ENCODE results near the gene TCAP.
"Not testable (repeated sequence)": the region's sequence is repeated elsewhere in the genome, so short reads cannot be mapped to it uniquely, and the experiment has no call there.

Gene TCAP

GRCh38 chr17:39684369-39685192, 19.4 kb downstream of the TCAP start:
- no peak for DNase-seq

DNA sequence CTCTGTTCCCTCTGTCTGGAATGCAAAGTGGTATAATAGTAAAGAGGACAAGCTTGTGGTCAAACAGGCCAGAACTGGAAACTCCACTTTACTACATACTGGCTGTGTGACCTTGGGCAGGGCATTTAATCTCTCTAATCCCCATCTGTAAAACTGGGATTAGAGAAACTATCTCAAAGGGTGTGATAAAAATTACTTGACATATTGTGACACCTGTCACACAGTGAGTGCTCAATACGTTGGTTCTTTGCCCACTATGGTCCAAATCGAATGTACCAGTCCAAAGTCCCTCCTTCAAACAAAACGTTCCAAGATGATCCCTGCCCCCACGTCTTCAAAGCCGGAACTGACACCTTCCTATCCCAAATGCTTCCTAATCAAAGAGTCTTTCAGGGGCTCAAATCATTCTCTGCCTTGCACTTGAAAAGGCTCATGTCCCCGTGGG, 22.0 kb downstream of the TCAP start:
- no peak for DNase-seq

DNA sequence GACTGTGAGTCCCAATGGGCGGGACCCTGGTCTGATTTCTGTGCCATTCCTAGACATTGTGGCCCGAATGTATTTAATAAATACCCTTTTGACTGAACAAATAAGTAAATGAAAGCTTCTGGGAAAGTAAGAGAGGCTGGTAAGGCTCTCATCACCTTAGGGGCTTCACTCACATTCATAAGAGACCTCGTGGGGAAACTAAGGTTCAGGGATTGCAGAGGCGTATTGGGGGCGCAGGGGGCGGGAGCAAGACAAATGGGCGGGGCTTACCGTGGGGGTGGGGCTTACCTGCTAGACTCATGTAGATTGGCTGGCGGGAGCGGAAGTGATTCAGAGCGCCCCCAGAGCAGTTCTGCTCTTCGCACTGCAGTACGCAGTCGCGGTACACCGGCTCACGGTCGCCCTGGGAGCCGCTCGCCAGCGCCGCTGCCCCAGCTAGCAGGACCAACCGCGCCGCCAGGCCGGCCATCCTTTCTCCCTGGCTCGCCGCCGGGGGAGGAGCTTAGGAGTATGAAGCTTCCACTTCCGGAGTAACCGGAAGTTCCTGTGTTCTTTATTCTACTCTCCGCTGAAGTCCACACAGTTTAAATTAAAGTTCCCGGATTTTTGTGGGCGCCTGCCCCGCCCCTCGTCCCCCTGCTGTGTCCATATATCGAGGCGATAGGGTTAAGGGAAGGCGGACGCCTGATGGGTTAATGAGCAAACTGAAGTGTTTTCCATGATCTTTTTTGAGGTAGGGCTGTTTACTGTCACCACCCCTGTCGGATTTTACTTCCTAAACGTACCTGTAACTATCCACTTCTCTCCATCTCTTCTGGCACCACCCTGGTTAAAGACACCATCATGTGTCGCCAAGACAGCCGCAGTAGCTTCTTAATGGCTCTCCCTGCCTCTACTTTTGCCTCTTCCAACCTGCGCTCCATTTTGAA, 22.7 kb downstream of the TCAP start, which contains the start of gene PGAP3:
Gene PGAP3, minus strand, starts transcription at position 512 of the 929 bp plus-strand sequence. Its CDS starts 43 bp downstream, at position 469.
- peak; percentile 79 for DNase-seq

GRCh38 chr17:39688475-39688835, 23.3 kb downstream of the TCAP start:
- no peak for DNase-seq

- no peak for DNase-seq
Observed at GRCh38 chr17:39688945-39689344, 23.8 kb downstream of the TCAP start.

DNA sequence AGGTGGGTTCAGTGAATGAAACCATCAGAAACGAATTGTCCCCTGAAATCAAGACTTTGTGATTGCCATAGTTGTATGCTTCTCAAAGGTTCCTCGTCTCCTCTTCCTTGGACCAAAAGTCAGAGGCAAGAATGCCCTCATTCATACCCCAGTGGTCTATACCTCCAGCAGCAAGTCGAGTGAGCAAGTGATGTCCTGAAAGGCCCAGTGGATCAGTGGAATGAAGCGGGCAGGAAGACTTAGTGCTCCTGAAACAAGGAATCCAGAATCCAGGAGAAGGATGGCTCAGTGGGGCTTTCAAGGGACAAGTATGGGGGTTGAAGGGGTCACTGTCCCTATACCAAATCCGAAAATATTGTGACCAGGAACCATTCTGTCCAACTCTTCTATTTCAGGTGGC, 29.4 kb downstream of the TCAP start:
- no peak for DNase-seq

GRCh38 chr17:39695089-39695474, 29.9 kb downstream of the TCAP start:
- DNase-seq, result no peak

DNA sequence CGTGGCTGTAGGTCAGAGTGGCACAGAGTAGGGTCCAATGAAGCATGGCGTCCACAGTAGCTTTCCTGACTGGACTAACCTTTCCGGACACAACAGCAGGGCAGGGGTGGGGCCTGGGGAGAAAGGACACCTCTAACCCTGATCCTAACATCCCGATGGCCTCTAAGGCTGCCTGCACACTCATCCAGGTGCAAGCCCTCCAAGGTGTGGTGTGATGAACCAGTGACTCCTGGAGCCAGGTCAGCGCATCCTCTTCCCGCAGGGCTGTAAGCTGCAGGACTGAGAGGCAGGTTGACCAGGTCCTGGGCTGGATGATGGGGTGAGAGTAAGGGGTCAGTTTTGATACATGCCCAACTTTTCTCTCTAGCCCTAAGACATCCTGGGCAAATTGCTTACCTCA, 31.6 kb downstream of the TCAP start:
- DNase-seq, result no peak

- no peak for DNase-seq
Observed at GRCh38 chr17:39697961-39698360, 32.8 kb downstream of the TCAP start.

DNA sequence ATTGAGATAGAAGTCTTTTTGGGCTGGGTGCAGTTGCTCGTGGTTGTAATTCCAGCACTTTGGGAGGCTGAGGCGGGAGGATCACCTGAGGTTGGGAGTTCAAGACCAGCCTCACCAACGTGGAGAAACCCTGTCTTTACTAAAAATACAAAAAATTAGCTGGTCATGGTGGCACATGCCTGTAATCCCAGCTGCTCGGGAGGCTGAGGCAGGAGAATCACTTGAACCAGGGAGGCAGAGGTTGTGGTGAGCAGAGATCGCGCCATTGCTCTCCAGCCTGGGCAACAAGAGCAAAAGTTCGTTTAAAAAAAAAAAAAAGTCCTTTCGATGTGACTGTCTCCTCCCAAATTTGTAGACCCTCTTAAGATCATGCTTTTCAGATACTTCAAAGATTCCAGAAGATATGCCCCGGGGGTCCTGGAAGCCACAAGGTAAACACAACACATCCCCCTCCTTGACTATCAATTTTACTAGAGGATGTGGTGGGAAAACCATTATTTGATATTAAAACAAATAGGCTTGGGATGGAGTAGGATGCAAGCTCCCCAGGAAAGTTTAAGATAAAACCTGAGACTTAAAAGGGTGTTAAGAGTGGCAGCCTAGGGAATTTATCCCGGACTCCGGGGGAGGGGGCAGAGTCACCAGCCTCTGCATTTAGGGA, 34.1 kb downstream of the TCAP start:
- DNase-seq, result not testable (repeated sequence)

GRCh38 chr17:39699818-39700147, 34.6 kb downstream of the TCAP start, which contains the start of gene ERBB2:
Gene ERBB2, plus strand, starts transcription at chr17:39700064. Its CDS starts 175 bp downstream, at chr17:39700239.
- no peak for DNase-seq

DNA sequence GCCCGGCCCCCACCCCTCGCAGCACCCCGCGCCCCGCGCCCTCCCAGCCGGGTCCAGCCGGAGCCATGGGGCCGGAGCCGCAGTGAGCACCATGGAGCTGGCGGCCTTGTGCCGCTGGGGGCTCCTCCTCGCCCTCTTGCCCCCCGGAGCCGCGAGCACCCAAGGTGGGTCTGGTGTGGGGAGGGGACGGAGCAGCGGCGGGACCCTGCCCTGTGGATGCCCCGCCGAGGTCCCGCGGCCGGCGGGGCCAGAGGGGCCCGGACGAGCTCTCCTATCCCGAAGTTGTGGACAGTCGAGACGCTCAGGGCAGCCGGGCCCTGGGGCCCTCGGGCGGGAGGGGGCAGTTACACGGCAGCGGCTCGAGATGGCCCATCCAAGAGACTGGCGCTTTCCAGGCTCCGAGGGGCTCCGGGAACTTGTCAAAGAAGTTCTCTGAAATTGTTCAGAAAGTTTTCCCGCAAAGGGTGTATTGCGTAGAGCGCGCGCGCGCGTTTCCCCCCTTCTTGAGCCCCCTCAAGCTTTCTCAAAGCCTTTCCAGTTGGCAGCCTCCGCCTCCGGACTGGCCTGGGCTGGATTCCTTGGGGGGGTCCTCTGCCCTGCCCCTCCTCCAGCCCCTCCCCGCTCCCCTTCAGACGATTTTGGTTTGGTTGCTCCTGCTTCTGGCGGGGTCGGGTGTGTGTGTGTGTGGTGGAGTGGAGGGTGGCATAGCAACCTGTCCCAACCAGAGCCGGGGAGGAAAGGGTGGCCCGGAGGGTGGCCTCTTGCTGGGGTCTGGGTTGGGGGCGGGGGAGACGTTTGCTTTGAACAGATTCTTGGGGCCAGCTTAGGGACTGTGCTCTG, 35.2 kb downstream of the TCAP start:
- DNase-seq, result no peak

DNA sequence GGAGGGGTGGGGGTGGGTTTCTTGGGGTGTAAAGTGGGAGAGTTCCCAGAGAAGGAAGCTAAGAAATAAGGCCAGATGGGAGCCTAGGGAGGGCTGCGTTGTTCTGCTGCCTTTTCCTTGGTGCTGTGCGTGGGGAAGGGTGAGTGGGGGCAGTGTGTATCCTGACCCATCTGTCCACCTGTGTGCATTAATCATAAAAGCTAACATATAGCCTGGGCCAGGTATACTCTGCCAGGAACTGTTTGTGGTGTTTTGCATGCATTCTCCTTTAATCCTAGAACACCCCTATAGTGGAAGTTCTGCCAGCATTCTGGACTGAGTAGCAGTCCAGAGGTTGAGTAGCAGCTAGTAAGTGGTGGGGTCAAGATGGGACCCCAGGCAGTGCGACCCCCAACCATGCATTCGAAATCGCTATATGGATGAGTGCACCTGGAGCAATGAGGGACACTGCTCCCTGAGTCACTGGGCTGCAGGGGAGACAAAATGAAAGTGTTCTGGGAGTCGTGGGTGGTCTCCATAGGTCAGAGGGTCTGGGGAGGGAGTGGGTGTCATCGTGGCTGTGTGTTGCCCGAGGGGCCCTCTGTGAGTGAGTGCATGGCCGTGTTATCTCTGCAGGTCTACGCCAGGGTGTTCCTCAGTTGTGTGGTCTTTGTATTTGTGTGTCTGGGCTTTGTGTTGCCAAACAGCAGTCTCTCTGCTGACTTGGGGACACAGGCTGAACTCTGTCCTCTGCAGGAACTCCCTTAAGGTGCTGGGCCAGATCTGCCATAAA, 36.0 kb downstream of the TCAP start:
- DNase-seq, result no peak

DNA sequence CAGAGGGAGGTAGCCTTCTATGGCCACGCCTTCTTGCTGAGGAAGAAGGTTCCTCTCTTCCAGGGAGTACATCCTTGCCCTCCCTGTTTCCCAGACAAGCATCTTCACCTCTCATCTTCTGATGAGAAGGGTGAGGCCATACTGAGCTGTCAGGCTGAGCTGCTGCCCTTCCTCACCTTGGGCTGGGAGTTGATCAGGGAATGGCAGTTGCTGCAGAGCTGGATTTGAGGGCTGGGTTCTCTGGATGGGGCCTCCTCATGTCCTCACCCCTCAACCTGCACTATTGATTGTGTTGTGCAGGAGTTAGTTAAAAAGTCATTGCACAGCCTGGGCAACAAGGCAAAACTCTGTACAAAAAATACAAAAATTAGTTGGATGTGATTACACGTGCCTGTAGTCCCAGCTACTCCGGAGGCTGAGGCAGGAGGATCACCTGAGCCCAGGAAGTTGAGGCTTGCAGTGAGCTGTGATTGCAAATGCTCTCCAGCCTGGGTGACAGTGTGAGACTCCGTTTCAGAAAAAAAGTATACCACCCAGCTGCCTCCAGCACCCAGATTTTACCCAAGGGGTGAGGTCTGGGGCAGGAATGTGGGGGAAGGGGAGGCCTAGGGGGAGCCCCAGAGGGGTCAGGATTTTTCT, 36.8 kb downstream of the TCAP start:
- DNase-seq, result no peak

DNA sequence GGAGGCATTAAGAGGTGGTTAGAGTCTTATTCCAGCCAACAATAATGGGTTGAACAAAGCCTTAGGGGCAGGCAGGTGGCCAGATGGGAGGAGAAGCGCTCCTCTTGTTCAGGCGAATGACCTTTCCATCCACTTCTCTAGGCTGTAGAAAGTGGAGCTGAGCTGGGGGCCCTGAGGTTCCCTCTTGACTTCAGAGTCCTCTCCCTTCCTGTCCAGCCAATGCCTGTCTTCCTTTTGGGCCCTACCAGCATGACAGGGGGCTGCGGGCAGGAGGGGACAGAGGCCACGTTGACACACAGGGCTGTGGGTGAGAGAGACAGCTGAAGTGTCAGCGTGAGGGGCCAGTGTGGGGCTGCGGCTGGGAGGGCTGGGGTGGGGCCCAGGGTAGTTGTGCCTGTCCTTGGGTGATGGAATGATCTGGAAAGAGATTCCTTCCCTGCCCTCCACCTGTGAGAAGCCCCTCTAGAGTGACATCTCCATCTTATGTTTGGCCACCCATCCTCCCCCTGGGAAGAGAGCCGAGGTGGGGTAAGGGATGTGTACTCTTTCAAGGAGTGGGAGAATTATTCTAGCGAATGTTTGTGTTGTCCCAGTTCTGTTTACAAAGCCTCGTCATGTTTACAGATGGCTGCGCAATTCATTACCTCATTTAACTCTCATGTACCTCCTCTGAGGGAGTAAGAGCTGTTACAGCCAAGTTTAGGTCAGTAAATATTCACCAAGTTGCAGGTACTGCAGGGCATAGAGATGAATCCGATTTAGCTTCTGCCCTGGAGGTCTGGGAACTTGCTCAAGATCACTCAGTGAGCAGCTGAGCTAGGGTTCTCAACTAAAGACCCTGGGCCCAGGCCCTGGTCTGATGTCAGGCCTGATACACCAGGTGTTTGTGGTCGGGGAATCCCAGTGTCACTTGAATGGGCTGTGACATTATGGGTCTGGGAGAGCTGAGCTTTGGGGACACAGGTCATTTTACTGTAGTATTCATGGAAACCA, 38.0 kb downstream of the TCAP start:
- no peak for DNase-seq

DNA sequence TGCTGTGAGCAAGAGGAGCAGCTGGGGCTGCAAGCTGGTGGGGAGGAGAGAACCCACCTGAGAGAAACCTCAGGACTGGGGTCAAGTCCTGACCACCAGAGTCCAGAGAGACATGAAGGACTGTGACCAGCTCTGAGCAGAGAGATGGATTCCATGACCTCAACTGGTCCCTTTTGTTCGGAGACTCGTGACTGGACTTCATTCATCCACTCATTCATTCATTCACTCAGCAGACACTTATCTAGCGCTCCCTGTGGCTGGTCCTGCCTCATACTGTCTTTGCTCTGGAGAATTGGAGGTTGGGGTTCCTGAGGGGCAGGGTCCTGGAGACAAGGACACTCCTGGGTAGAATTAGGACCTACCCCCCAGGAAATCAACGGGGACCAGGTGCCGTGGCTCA, 38.8 kb downstream of the TCAP start:
- no peak for DNase-seq

DNA sequence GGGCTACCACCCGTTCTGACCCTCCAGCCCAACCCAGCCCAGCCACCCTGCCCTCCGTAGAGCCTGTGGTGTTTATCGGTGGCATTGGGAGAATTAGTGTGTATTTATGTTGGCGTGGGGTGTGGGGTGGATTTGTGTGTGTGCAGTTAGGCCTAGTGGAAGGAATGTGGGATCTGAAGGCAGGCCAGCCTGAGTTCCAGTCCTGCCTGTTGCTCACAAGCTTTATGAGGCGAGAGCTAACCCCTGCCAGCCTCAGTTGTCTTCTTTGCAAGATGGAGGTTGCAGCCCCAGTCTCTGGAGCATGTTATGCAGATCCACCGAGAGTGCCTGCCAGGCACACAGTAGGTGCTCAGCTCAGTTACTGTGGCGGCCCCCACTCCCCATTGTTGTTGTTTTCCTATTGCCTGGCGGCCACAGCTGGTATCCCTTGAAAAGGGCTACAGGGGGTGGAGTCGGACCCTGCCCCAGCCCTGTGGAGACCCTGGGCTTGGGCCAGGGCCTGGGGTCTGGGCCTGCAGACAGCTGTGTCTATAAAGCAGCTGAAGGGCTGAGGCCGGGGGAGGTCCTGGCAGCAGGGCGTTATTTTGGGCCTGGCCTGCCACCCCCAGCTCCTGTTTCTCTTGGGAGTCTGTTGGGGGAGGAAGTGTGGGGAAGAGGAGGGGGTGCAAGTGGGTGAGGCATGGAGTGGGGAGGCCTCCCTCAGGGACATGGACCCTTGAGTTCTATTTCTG, 39.8 kb downstream of the TCAP start:
- no peak for DNase-seq

DNA sequence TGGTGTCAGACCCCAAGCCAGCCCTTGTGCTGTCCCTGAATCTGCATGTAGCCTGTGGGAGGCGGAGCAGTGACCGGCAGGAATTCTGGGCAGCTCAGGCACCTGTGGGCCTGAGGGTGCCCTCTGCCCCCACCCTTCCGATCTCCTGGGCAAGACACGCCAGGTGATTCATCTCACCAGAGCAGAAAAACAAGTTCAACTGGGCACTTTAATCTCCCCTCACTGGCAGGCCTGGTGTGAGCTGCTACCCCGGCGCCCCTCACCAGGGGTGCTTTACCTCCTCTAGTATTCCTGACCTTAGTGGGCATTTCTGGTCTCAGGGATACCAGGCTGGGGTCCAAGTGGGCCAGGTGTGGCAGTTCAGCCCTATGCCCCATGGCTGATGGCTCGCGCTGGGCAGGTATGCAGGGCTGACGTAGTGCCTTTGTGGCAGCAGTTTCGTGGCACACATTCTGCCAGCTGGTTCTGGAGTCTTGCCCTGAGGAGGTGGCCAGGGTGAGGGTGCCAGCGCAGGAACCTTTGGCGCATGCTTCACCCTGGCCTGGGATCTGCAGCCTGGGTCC, 40.7 kb downstream of the TCAP start:
- no peak for DNase-seq

GRCh38 chr17:39706383-39706782, 41.2 kb downstream of the TCAP start:
- DNase-seq, result no peak

All from central memory CD4-positive, alpha-beta T cell (primary cell).